Astrocyte (in vitro differentiated cells and primary cell): ENCODE measurements around the gene POLR2L. TPM values are rescaled to one million over a fixed set of nuclear protein-coding genes. Genes with fewer than 3 reads are reported as not detected.

Source experiments
- DNase-seq: peaks from one replicate; pipeline ENCODE4 v3.0.0-alpha.2; 2010; ENCODE audit warnings: low read depth
- FAIRE-seq: peaks from 2 replicates; lab custom pipeline; 2011; peaks lifted over from hg19 to GRCh38; lab: Jason Lieb, UNC
- H2AFZ ChIP-seq: 2 replicates; pipeline ENCODE4 v1.6.0; 2012; ENCODE audit warnings: low read depth, low read length, inconsistent platforms
- H3K27ac ChIP-seq: 2 replicates; pipeline ENCODE4 v1.5.1; 2011; ENCODE audit warnings: low read depth, low read length, inconsistent platforms
- H3K27me3 ChIP-seq: 2 replicates; pipeline ENCODE4 v1.6.0; 2011; ENCODE audit warnings: low read length, inconsistent platforms; ENCODE audit not compliant: insufficient read depth
- H3K36me3 ChIP-seq: 2 replicates; pipeline ENCODE4 v1.5.1; 2011; ENCODE audit warnings: low read length, inconsistent platforms; ENCODE audit not compliant: insufficient read depth
- H3K4me1 ChIP-seq: 2 replicates; pipeline ENCODE4 v1.5.1; 2011; ENCODE audit warnings: low read length, inconsistent platforms; ENCODE audit not compliant: insufficient read depth
- H3K4me2 ChIP-seq: 2 replicates; pipeline ENCODE4 v1.6.0; 2012; ENCODE audit warnings: low read length, inconsistent platforms
- H3K4me3 ChIP-seq: 2 replicates; pipeline ENCODE4 v1.5.1; 2011; ENCODE audit warnings: low read depth, mild to moderate bottlenecking, low read length, inconsistent platforms; ENCODE audit not compliant: insufficient read depth
- H3K79me2 ChIP-seq: 2 replicates; pipeline ENCODE4 v1.6.0; 2012; ENCODE audit warnings: mild to moderate bottlenecking, low read length, inconsistent platforms; ENCODE audit not compliant: insufficient read depth
- H3K9ac ChIP-seq: 2 replicates; pipeline ENCODE4 v1.6.0; 2012; ENCODE audit warnings: mild to moderate bottlenecking, low read length, inconsistent platforms
- H3K9me3 ChIP-seq: 2 replicates; pipeline ENCODE4 v1.5.1; 2012; ENCODE audit warnings: low read depth, mild to moderate bottlenecking, low read length, inconsistent platforms; ENCODE audit not compliant: insufficient read depth
- H4K20me1 ChIP-seq: 2 replicates; pipeline ENCODE4 v1.6.0; 2012; ENCODE audit warnings: low read length, inconsistent platforms; ENCODE audit not compliant: insufficient read depth
- H3K27ac Mint-ChIP-seq: one replicate; pipeline ENCODE4 v1.8.0; 2021; ENCODE audit warnings: mild to moderate bottlenecking, mixed read lengths; ENCODE audit not compliant: unreplicated experiment
- H3K27me3 Mint-ChIP-seq: one replicate; pipeline ENCODE4 v1.8.0; 2021; ENCODE audit warnings: low read depth, mixed read lengths; ENCODE audit not compliant: unreplicated experiment
- H3K36me3 Mint-ChIP-seq: one replicate; pipeline ENCODE4 v1.8.0; 2021; ENCODE audit warnings: low read depth, mixed read lengths; ENCODE audit not compliant: unreplicated experiment
- H3K4me1 Mint-ChIP-seq: one replicate; pipeline ENCODE4 v1.8.0; 2021; ENCODE audit warnings: low read depth, mixed read lengths; ENCODE audit not compliant: unreplicated experiment
- H3K4me3 Mint-ChIP-seq: one replicate; pipeline ENCODE4 v1.8.0; 2021; ENCODE audit warnings: mild to moderate bottlenecking, moderate library complexity, mixed read lengths; ENCODE audit not compliant: unreplicated experiment
- H3K9me3 Mint-ChIP-seq: one replicate; pipeline ENCODE4 v1.8.0; 2021; ENCODE audit warnings: mild to moderate bottlenecking, mixed read lengths; ENCODE audit not compliant: unreplicated experiment
- CTCF ChIP-seq: IDR thresholded peaks from 2 replicates; pipeline ENCODE4 v1.5.1; 2011; ENCODE audit warnings: low read depth, mild to moderate bottlenecking, inconsistent platforms, low read length, moderate library complexity; ENCODE audit not compliant: insufficient read depth
- EZH2 ChIP-seq: IDR thresholded peaks from 2 replicates; pipeline ENCODE4 v1.6.1; 2012; ENCODE audit warnings: mild to moderate bottlenecking, low read length, inconsistent platforms; ENCODE audit not compliant: insufficient read depth
- total RNA-seq: library from RNA; stranded (reverse); gene quantifications from 2 replicates; pipeline ENCODE4 v1.2.1, GENCODE V29; 2021

The POLR2L gene
- total RNA-seq, 1 donor from 2014 or later = 212 TPM

GRCh38 chr11:884578-885070 lies 42.3 kb upstream of the POLR2L start:
- H3K27ac ChIP-seq = no peak overlapping the region
- Mint-ChIP-seq H3K9me3 (no peaks in the 10 kb centered on the region), H3K4me3 (no peak overlapping the region), H3K27me3 (no peaks in the 10 kb centered on the region), H3K27ac (no peak overlapping the region), H3K36me3 (peaks cover 15% of the 10 kb centered on the region), H3K4me1 (peaks cover 4% of the 10 kb centered on the region)
- H3K4me2 ChIP-seq = no peak overlapping the region
- H3K4me1 ChIP-seq = no peaks in the 10 kb centered on the region
- H3K36me3 ChIP-seq = no peaks in the 10 kb centered on the region
- no peak overlapping the region for H2AFZ ChIP-seq
- TF ChIP-seq CTCF (no peak), EZH2 (no peak)
- DNase-seq (no peak), FAIRE-seq (no peak)
- no peak overlapping the region for H3K9ac ChIP-seq
- H3K79me2 ChIP-seq = no peaks in the 10 kb centered on the region
- no peaks in the 10 kb centered on the region for H3K9me3 ChIP-seq
- H3K27me3 ChIP-seq = no peaks in the 10 kb centered on the region
- peaks cover 10% of the 10 kb centered on the region for H4K20me1 ChIP-seq
- H3K4me3 ChIP-seq = no peak overlapping the region

- TF ChIP-seq EZH2 (no peak), CTCF (no peak)
- Histone ChIP-seq H3K9me3 (no peaks in the 10 kb centered on the region), H2AFZ (no peak overlapping the region), H3K4me2 (no peak overlapping the region), H3K4me1 (no peaks in the 10 kb centered on the region), H4K20me1 (peaks cover 14% of the 10 kb centered on the region), H3K27me3 (no peaks in the 10 kb centered on the region), H3K9ac (no peak overlapping the region), H3K27ac (no peak overlapping the region), H3K4me3 (no peak overlapping the region), H3K79me2 (no peaks in the 10 kb centered on the region), H3K36me3 (no peaks in the 10 kb centered on the region)
- H3K27ac Mint-ChIP-seq = no peak overlapping the region
- H3K4me1 Mint-ChIP-seq = peaks cover 4% of the 10 kb centered on the region
- H3K36me3 Mint-ChIP-seq = peaks cover 15% of the 10 kb centered on the region
- H3K4me3 Mint-ChIP-seq = no peak overlapping the region
- DNase-seq (no peak), FAIRE-seq (no peak)
- no peaks in the 10 kb centered on the region for H3K9me3 Mint-ChIP-seq
- no peaks in the 10 kb centered on the region for H3K27me3 Mint-ChIP-seq
Observed at GRCh38 chr11:883527-883926, 41.2 kb upstream of the POLR2L start.

- FAIRE-seq (no peak), DNase-seq (no peak)
- no peak overlapping the region for H3K27ac ChIP-seq
- no peak overlapping the region for H3K4me2 ChIP-seq
- no peak overlapping the region for H3K9ac ChIP-seq
- H3K36me3 ChIP-seq = no peaks in the 10 kb centered on the region
- H2AFZ ChIP-seq = no peak overlapping the region
- H3K79me2 ChIP-seq = no peaks in the 10 kb centered on the region
- no peaks in the 10 kb centered on the region for H3K4me1 ChIP-seq
- Mint-ChIP-seq H3K36me3 (peaks cover 15% of the 10 kb centered on the region), H3K9me3 (no peaks in the 10 kb centered on the region), H3K4me1 (peaks cover 4% of the 10 kb centered on the region), H3K27ac (no peak overlapping the region), H3K4me3 (no peak overlapping the region), H3K27me3 (no peaks in the 10 kb centered on the region)
- no peaks in the 10 kb centered on the region for H3K9me3 ChIP-seq
- H3K27me3 ChIP-seq = no peaks in the 10 kb centered on the region
- TF ChIP-seq EZH2 (no peak), CTCF (no peak)
- H4K20me1 ChIP-seq = peaks cover 8% of the 10 kb centered on the region
- no peak overlapping the region for H3K4me3 ChIP-seq
Observed at GRCh38 chr11:882596-882995, 40.3 kb upstream of the POLR2L start.
